SJSA1 (cell line): Measurements from ENCODE around the gene RNF187. TPM values are rescaled to one million over a fixed set of nuclear protein-coding genes. Genes with fewer than 3 reads are reported as not detected.

Experiments
- DNase-seq, 2 experiments: peaks; one replicate each; pipeline ENCODE4 v3.0.0-alpha.2; 2015 to 2020; ENCODE audit warnings: low spot score in 2 of 2, low read depth in 1 of 2
- H3K27ac ChIP-seq: fragments of 250-450 bp; sonication (Bioruptor Pico); 2 replicates; pipeline ENCODE4 v1.5.1; 2020; ENCODE audit warnings: mild to moderate bottlenecking, moderate library complexity
- H3K27me3 ChIP-seq: fragments of 250-450 bp; sonication (Bioruptor Pico); replicated peaks from 2 replicates; pipeline ENCODE4 v1.5.1; 2020; ENCODE audit warnings: mild to moderate bottlenecking, moderate library complexity
- H3K36me3 ChIP-seq: fragments of 250-450 bp; sonication (Bioruptor Pico); 2 replicates; pipeline ENCODE4 v1.5.1; 2020; ENCODE audit warnings: mild to moderate bottlenecking
- H3K4me1 ChIP-seq: fragments of 250-450 bp; sonication (Bioruptor Pico); replicated peaks from 2 replicates; pipeline ENCODE4 v1.6.1; 2021; ENCODE audit warnings: mild to moderate bottlenecking
- H3K4me3 ChIP-seq: fragments of 250-450 bp; sonication (Bioruptor Pico); 2 replicates; pipeline ENCODE4 v1.5.1; 2020; ENCODE audit warnings: mild to moderate bottlenecking
- H3K9me3 ChIP-seq: fragments of 250-450 bp; sonication (Bioruptor Pico); replicated peaks from 2 replicates; pipeline ENCODE4 v1.5.1; 2020; ENCODE audit warnings: mild to moderate bottlenecking
- total RNA-seq: library from RNA; depleted of rRNA; stranded (reverse); fragments of >200 nt; shearing (Covaris generic); gene quantifications from 2 replicates; pipeline ENCODE4 v1.2.3, GENCODE V29; 2014

The RNF187 gene
- total RNA-seq, 1 experiment from 2014 or later: 36.4 TPM

DNA sequence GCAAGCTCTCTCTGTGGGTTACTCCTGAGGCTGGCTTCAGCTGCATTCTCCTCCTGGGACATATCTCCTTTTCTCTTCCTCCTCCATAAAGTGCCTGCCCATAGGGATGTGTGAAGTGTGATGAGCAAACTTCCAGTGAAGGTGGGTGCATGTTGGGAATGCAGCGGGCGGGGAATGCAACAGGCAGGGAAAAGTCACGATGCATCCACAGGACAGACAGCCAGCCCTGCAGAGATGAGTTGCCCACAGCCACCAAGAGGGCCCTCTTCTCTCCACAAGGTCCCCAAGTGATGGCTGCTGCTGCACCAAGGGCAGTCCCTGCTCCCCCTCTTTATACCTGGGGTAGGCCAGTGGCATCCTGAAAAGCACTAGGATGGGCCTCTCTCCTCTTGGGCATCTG, 33.6 kb upstream of the RNF187 start:
- Histone ChIP-seq H3K4me1 (peaks cover 16% of the 10 kb centered on the region), H3K4me3 (no peak overlapping the region), H3K27me3 (peaks cover 18% of the 10 kb centered on the region)

GRCh38 chr1:228454238-228454637, 32.9 kb upstream of the RNF187 start:
- DNase-seq: no peak
- Histone ChIP-seq H3K36me3 (no peaks in the 10 kb centered on the region), H3K9me3 (no peaks in the 10 kb centered on the region), H3K4me3 (no peak overlapping the region), H3K4me1 (peaks cover 20% of the 10 kb centered on the region), H3K27ac (no peak overlapping the region), H3K27me3 (peaks cover 21% of the 10 kb centered on the region)

More for the DNA sequence above, 33.6 kb upstream of the RNF187 start:
- no peak for DNase-seq
- Histone ChIP-seq H3K27ac (no peak overlapping the region), H3K36me3 (no peaks in the 10 kb centered on the region), H3K9me3 (no peaks in the 10 kb centered on the region)

GRCh38 chr1:228455715-228456114, 31.5 kb upstream of the RNF187 start:
- Histone ChIP-seq H3K9me3 (no peaks in the 10 kb centered on the region), H3K36me3 (no peaks in the 10 kb centered on the region), H3K27me3 (peaks cover 32% of the 10 kb centered on the region), H3K4me3 (no peak overlapping the region), H3K4me1 (peaks cover 24% of the 10 kb centered on the region), H3K27ac (no peak overlapping the region)
- no peak for DNase-seq

DNA sequence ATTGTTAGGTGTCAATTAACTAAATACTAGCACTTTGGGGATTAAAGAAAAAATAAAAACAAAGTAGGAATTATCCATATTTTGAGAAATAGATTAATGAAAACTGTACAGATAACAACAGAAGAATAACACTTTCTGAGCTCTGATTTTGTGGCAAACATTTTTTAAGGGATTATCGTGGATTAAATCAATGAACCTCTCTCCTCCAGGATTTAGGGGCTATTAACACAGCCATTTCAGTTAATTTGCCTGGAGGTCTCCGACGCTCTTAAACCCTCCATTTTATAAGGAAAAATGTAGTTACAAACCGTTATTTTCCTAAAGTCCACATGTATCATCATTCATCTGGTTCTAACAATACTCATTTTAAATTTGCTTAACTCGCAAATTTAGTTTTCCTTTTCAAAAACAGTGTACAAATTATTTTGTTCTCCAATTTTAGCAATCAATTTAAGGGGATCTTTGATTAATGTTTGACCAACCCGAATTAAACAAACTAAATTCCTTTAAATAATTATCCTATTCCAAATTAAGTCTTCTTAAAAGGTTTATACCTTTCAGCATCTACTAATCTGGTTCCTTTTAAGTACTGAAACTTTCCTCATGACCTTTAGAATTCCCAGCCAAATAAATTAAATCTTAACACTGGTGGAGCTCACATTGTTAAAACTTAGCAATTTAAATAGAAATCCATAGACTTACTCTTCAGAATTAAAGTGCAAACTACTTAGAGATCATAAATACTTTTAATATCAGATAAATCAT, 30.7 kb upstream of the RNF187 start:
- Histone ChIP-seq H3K4me3 (peak overlapping the region; percentile 45; the same call in 1 of the 2 replicates), H3K9me3 (no peaks in the 10 kb centered on the region), H3K27me3 (peaks cover 37% of the 10 kb centered on the region), H3K36me3 (no peaks in the 10 kb centered on the region), H3K4me1 (peaks cover 24% of the 10 kb centered on the region), H3K27ac (no peak overlapping the region)
- DNase-seq: no peak

- H3K27me3 ChIP-seq: peaks cover 43% of the 10 kb centered on the region
- H3K9me3 ChIP-seq: no peaks in the 10 kb centered on the region
- peak overlapping the region; percentile 45 for H3K4me3 ChIP-seq
- H3K4me1 ChIP-seq: peaks cover 24% of the 10 kb centered on the region
- no peak for DNase-seq
- no peak overlapping the region for H3K27ac ChIP-seq
- no peaks in the 10 kb centered on the region for H3K36me3 ChIP-seq
Observed at GRCh38 chr1:228457017-228457395, 30.2 kb upstream of the RNF187 start.

GRCh38 chr1:228457396-228458176, 29.6 kb upstream of the RNF187 start:
- no peaks in the 10 kb centered on the region for H3K36me3 ChIP-seq
- peaks cover 24% of the 10 kb centered on the region for H3K4me1 ChIP-seq
- no peaks in the 10 kb centered on the region for H3K9me3 ChIP-seq
- peaks cover 48% of the 10 kb centered on the region for H3K27me3 ChIP-seq
- peak; percentile 81 to 86 for DNase-seq
- no peak overlapping the region for H3K27ac ChIP-seq
- peak overlapping the region; percentile 45 for H3K4me3 ChIP-seq

- peak in 1 of 2 experiments; percentile 58 for DNase-seq
- Histone ChIP-seq H3K4me1 (peaks cover 33% of the 10 kb centered on the region), H3K4me3 (peak overlapping the region; percentile 45), H3K36me3 (no peaks in the 10 kb centered on the region), H3K27me3 (peaks cover 66% of the 10 kb centered on the region), H3K27ac (no peak overlapping the region), H3K9me3 (peaks cover 5% of the 10 kb centered on the region; the same call in 1 of the 2 replicates)
Observed at GRCh38 chr1:228459091-228459993, 27.8 kb upstream of the RNF187 start.

DNA sequence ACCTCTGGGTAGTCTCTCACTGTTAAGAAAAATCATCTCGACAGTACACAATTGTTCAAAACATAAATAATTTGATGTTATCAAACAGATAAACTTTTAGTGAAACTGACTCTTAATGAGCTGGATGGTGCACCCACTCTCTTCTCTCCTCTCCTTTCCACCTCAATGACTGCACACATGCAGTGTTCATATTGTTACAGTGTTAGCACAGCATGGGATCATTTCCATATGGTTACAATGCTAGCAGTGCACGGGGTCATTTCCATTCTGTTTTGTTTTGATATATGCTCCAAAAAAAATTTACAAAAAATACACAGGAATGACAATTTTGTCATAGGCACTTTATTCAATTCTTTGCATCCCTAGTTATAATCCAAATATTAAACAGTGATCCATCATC, 26.4 kb upstream of the RNF187 start:
- H3K27ac ChIP-seq: no peak overlapping the region
- no peak for DNase-seq
- peaks cover 80% of the 10 kb centered on the region for H3K27me3 ChIP-seq
- no peaks in the 10 kb centered on the region for H3K36me3 ChIP-seq
- H3K4me3 ChIP-seq: no peak overlapping the region
- peaks cover 7% of the 10 kb centered on the region; the same call in 1 of the 2 replicates for H3K9me3 ChIP-seq
- peaks cover 38% of the 10 kb centered on the region for H3K4me1 ChIP-seq

- peaks cover 69% of the 10 kb centered on the region for H3K27me3 ChIP-seq
- DNase-seq: no peak
- peaks cover 31% of the 10 kb centered on the region for H3K4me1 ChIP-seq
- no peaks in the 10 kb centered on the region for H3K36me3 ChIP-seq
- no peak overlapping the region for H3K27ac ChIP-seq
- peaks cover 7% of the 10 kb centered on the region; the same call in 1 of the 2 replicates for H3K9me3 ChIP-seq
- H3K4me3 ChIP-seq: no peak overlapping the region
Observed at GRCh38 chr1:228462560-228462959, 24.6 kb upstream of the RNF187 start.

DNA sequence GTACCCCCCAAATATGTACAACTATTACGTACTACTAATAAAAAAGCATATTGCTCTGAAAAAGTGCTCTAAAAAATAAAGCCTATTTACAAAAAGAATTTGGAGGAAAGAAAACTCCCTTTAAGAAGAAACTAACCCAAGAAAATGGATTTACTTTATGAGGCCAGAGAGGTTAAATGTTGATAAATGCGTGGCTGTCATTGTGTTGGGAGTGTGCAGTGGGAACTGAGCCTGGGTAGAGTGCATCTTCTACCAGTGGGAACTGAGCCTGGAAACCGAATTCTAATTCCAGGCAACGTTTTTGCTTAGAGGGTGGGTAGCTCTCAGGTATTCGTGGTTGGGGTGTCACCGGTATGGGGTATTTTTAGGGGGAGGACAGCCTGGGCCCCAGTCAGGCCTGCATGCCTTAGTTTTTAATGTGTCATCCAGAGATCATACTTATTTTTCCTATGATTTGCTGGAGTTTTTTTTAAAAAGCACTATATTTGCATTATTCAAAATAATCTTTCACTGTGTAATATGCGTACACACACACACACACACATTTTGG, 24.1 kb upstream of the RNF187 start:
- Histone ChIP-seq H3K36me3 (no peaks in the 10 kb centered on the region), H3K4me3 (no peak overlapping the region), H3K27me3 (peaks cover 74% of the 10 kb centered on the region), H3K4me1 (peaks cover 27% of the 10 kb centered on the region), H3K27ac (no peak overlapping the region), H3K9me3 (peaks cover 7% of the 10 kb centered on the region; the same call in 1 of the 2 replicates)
- DNase-seq: no peak

DNA sequence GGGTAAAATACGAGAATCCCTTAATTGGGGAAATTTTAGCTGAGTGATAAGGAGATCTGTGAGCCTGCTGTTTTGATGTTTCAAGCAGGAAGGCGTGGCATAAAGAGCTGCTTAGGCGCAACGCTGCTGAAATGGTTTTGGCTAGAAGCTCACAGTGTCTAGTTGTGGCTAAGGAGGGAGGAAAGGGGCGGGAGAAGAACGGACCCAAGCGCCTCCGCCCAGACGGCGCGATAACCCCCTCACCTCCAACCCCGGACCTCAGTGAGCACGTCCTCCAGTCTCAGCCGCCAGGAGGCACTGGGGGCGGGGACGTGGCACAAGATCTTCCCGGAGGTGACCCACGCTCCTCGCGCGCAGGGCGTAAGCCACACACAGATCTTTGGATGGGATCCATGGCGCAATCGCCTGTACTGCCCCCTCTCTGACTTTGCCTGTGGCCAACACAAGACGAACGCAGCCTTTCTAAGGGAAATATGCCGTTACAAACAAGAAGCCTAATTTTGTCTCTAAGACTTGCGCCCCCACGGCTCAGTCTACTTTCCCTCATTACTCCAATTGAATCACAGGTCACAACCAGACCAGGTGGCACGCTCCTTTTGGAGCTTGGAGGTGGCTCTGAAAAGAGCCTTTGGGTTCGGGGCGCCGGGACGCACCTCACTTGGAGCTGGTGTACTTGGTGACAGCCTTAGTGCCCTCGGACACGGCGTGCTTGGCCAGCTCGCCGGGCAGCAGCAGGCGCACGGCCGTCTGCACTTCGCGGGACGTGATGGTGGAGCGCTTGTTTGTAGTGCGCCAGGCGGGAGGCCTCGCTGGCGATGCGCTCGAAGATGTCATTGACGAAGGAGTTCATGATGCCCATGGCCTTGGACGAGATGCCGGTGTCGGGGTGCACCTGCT, 23.4 kb upstream of the RNF187 start:
- H3K4me1 ChIP-seq: peaks cover 22% of the 10 kb centered on the region
- DNase-seq: no peak
- H3K4me3 ChIP-seq: peak overlapping the region; percentile 13; the same call in 1 of the 2 replicates
- H3K27ac ChIP-seq: no peak overlapping the region
- H3K36me3 ChIP-seq: no peaks in the 10 kb centered on the region
- H3K9me3 ChIP-seq: peaks cover 7% of the 10 kb centered on the region; the same call in 1 of the 2 replicates
- peaks cover 79% of the 10 kb centered on the region for H3K27me3 ChIP-seq

- H3K36me3 ChIP-seq: no peaks in the 10 kb centered on the region
- H3K9me3 ChIP-seq: peaks cover 7% of the 10 kb centered on the region; the same call in 1 of the 2 replicates
- peak overlapping the region; percentile 13; the same call in 1 of the 2 replicates for H3K4me3 ChIP-seq
- H3K4me1 ChIP-seq: peaks cover 15% of the 10 kb centered on the region
- H3K27me3 ChIP-seq: peaks cover 78% of the 10 kb centered on the region
- H3K27ac ChIP-seq: no peak overlapping the region
- peak; percentile 23 to 54 for DNase-seq
Observed at GRCh38 chr1:228464487-228464983, 22.6 kb upstream of the RNF187 start.
